Measurements from ENCODE around the gene ABCF2. TPM values are rescaled to one million over a fixed set of nuclear protein-coding genes. Genes with fewer than 3 reads are reported as not detected.
A peak's percentile ranks its signal among the peaks of the same experiment; 100 is the strongest.

Gene ABCF2
- total RNA-seq, 1 donor from 2014 or later: 85.8 TPM

GRCh38 chr7:151244841-151245346 is 17.9 kb upstream of the ABCF2 start:
- Histone ChIP-seq H3K36me3 (ENCODE audit: control insufficient read depth, insufficient read depth, low read length) (peaks cover 5% of the 10 kb centered on the region), H3K27me3 (ENCODE audit: control insufficient read depth, insufficient read depth, low read length) (peaks cover 8% of the 10 kb centered on the region), H3K4me3 (ENCODE audit: low read depth, low read length) (no peak overlapping the region)
- FAIRE-seq: no peak
- TF ChIP-seq, protein P1, sequence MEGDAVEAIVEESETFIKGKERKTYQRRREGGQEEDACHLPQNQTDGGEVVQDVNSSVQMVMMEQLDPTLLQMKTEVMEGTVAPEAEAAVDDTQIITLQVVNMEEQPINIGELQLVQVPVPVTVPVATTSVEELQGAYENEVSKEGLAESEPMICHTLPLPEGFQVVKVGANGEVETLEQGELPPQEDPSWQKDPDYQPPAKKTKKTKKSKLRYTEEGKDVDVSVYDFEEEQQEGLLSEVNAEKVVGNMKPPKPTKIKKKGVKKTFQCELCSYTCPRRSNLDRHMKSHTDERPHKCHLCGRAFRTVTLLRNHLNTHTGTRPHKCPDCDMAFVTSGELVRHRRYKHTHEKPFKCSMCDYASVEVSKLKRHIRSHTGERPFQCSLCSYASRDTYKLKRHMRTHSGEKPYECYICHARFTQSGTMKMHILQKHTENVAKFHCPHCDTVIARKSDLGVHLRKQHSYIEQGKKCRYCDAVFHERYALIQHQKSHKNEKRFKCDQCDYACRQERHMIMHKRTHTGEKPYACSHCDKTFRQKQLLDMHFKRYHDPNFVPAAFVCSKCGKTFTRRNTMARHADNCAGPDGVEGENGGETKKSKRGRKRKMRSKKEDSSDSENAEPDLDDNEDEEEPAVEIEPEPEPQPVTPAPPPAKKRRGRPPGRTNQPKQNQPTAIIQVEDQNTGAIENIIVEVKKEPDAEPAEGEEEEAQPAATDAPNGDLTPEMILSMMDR (IDR thresholded peaks at IDR 0.05; ENCODE audit: insufficient read depth, low read length, severe bottlenecking): no peak
- DNase-seq (ENCODE audit: low read depth): no peak

GRCh38 chr7:151244196-151244840 is 17.3 kb upstream of the ABCF2 start:
- TF ChIP-seq, protein P1 (IDR thresholded peaks at IDR 0.05; ENCODE audit: insufficient read depth, low read length, severe bottlenecking): peak; percentile 83
- Histone ChIP-seq H3K4me3 (ENCODE audit: low read depth, low read length) (no peak overlapping the region), H3K27me3 (ENCODE audit: control insufficient read depth, insufficient read depth, low read length) (peaks cover 8% of the 10 kb centered on the region), H3K36me3 (ENCODE audit: control insufficient read depth, insufficient read depth, low read length) (peaks cover 5% of the 10 kb centered on the region)
- DNase-seq (ENCODE audit: low read depth) (peak; percentile 33), FAIRE-seq (no peak)

- Histone ChIP-seq H3K36me3 (ENCODE audit: control insufficient read depth, insufficient read depth, low read length) (peaks cover 8% of the 10 kb centered on the region), H3K27me3 (ENCODE audit: control insufficient read depth, insufficient read depth, low read length) (peaks cover 8% of the 10 kb centered on the region), H3K4me3 (ENCODE audit: low read depth, low read length) (no peak overlapping the region)
- TF ChIP-seq, protein P1 (IDR thresholded peaks at IDR 0.05; ENCODE audit: insufficient read depth, low read length, severe bottlenecking): no peak
- DNase-seq (ENCODE audit: low read depth) (no peak), FAIRE-seq (no peak)
Observed at GRCh38 chr7:151243408-151244195, 16.6 kb upstream of the ABCF2 start.

GRCh38 chr7:151243045-151243349 is 16.0 kb upstream of the ABCF2 start:
- Histone ChIP-seq H3K4me3 (ENCODE audit: low read depth, low read length) (no peak overlapping the region), H3K27me3 (ENCODE audit: control insufficient read depth, insufficient read depth, low read length) (peaks cover 8% of the 10 kb centered on the region), H3K36me3 (ENCODE audit: control insufficient read depth, insufficient read depth, low read length) (peaks cover 8% of the 10 kb centered on the region)
- no peak for FAIRE-seq
- TF ChIP-seq, protein P1 (IDR thresholded peaks at IDR 0.05; ENCODE audit: insufficient read depth, low read length, severe bottlenecking): no peak
- DNase-seq (ENCODE audit: low read depth): no peak

GRCh38 chr7:151242159-151243044 is 15.4 kb upstream of the ABCF2 start:
- FAIRE-seq (peak; percentile 64), DNase-seq (ENCODE audit: low read depth) (no peak)
- H3K27me3 ChIP-seq (ENCODE audit: control insufficient read depth, insufficient read depth, low read length): peaks cover 8% of the 10 kb centered on the region
- H3K36me3 ChIP-seq (ENCODE audit: control insufficient read depth, insufficient read depth, low read length): peaks cover 11% of the 10 kb centered on the region
- TF ChIP-seq, protein P1 (IDR thresholded peaks at IDR 0.05; ENCODE audit: insufficient read depth, low read length, severe bottlenecking): no peak
- no peak overlapping the region for H3K4me3 ChIP-seq (ENCODE audit: low read depth, low read length)

Data from bronchial epithelial cell (primary cell).